Gastroesophageal sphincter (tissue), 4 donors: ENCODE measurements around the gene KATNA1. TPM values are rescaled to one million over a fixed set of nuclear protein-coding genes. Genes with fewer than 3 reads are reported as not detected.

ENCODE experiments used
- ATAC-seq: fragments of 150-250 bp; one replicate; pipeline ENCODE4 v1.9.1; 2016; ENCODE audit warnings: mild to moderate bottlenecking, moderate library complexity
- H3K27ac ChIP-seq, 4 donors: fragments of 200-600 bp; sonication (generic) in 3 of 4; 1 replicate in 3 of 4; 2 replicates in 1 of 4; pipeline ENCODE4 v1.5.1; 2016 to 2019
- H3K27me3 ChIP-seq: fragments of 200-600 bp; sonication (generic); one replicate; pipeline ENCODE4 v1.5.1; 2019
- H3K36me3 ChIP-seq, 2 donors: fragments of 200-600 bp; sonication (generic); one replicate each; pipeline ENCODE4 v1.5.1; 2019; ENCODE audit warnings: control low read depth in 1 of 2
- H3K4me1 ChIP-seq, 3 donors: fragments of 200-600 bp; sonication (generic); 1 replicate in 2 of 3; 2 replicates in 1 of 3; pipeline ENCODE4 v1.5.1; 2016 to 2019; ENCODE audit warnings: control low read depth in 2 of 3
- H3K4me3 ChIP-seq, 2 donors: fragments of 200-600 bp; sonication (generic); one replicate each; pipeline ENCODE4 v1.5.1; 2019; ENCODE audit warnings: mild to moderate bottlenecking in 1 of 2, moderate library complexity in 1 of 2
- H3K9me3 ChIP-seq, 3 donors: fragments of 200-600 bp; sonication (generic); one replicate each; pipeline ENCODE4 v1.5.1; 2017 to 2019; ENCODE audit warnings: control low read depth in 2 of 3
- CTCF ChIP-seq, 4 experiments: fragments of 200-600 bp in 2 of 4; fragments of 450-650 bp in 2 of 4; sonication (generic) in 1 of 4; IDR thresholded peaks; one replicate each; pipeline ENCODE4 v1.5.1; 2017 to 2019; ENCODE audit warnings: antibody characterized with exemption in 4 of 4, mild to moderate bottlenecking in 2 of 4, moderate library complexity in 2 of 4
- EP300 ChIP-seq: sonication (generic); formaldehyde crosslinking; IDR thresholded peaks from one replicate; pipeline ENCODE4 v1.6.1; 2017; ENCODE audit warnings: antibody characterized with exemption, mild to moderate bottlenecking
- POLR2A ChIP-seq, 2 donors: fragments of 450-650 bp; IDR thresholded peaks; one replicate each; pipeline ENCODE4 v1.6.1; 2017; ENCODE audit warnings: antibody characterized with exemption in 2 of 2, mild to moderate bottlenecking in 2 of 2, moderate library complexity in 1 of 2
- POLR2AphosphoS5 ChIP-seq: sonication (generic); formaldehyde crosslinking; IDR thresholded peaks from one replicate; pipeline ENCODE4 v1.6.1; 2017; ENCODE audit warnings: antibody characterized with exemption
- WGBS, 2 donors: methylation state at CpG; one replicate each; pipeline ENCODE4 v1.1.5; 2018; ENCODE audit warnings: low coverage in 1 of 2; 5-methylcytosine and 5-hydroxymethylcytosine counted together
- total RNA-seq, 4 donors: library from RNA; depleted of rRNA; stranded (reverse); fragments of >200 nt; gene quantifications; one replicate each; pipeline ENCODE4 v1.1.0, GENCODE V29; 2016

KATNA1 gene
- total RNA-seq, 4 donors from 2014 or later: 17.5 to 25.5 (median 21.1) TPM

- H3K27ac ChIP-seq: no peak overlapping the region
- peaks cover 0 to 53% of the 10 kb centered on the region in 2 donors for H3K36me3 ChIP-seq
- no peak for ATAC-seq
These were observed 32.7 kb downstream of the KATNA1 start for GRCh38 chr6:149615805-149616204.

GRCh38 chr6:149614337-149614736, 34.2 kb downstream of the KATNA1 start:
- H3K27ac ChIP-seq: no peak overlapping the region
- H3K9me3 ChIP-seq: peaks cover 0 to 13% (median 0%) of the 10 kb centered on the region in 3 donors
- TF ChIP-seq POLR2A (IDR thresholded peaks at IDR 0.05): no peak
- TF ChIP-seq POLR2AphosphoS5: no peak
- TF ChIP-seq CTCF (IDR thresholded peaks at IDR 0.05): no peak
- no peak for TF ChIP-seq EP300
- peaks cover 0 to 38% of the 10 kb centered on the region in 2 donors for H3K36me3 ChIP-seq
- H3K4me1 ChIP-seq: no peaks in the 10 kb centered on the region
- WGBS, 2 donors: 89 to 92% methylated on average over 3 to 4 of the region's 4 CpGs
- H3K4me3 ChIP-seq: no peak overlapping the region
- no peak for ATAC-seq
- H3K27me3 ChIP-seq: no peaks in the 10 kb centered on the region

More at GRCh38 chr6:149615805-149616204, 32.7 kb downstream of the KATNA1 start:
- 39 to 53% methylated on average over 5 of the region's 5 CpGs for WGBS, 2 donors
- peaks cover 0 to 13% (median 0%) of the 10 kb centered on the region in 3 donors for H3K9me3 ChIP-seq
- H3K27me3 ChIP-seq: no peaks in the 10 kb centered on the region
- TF ChIP-seq POLR2A (IDR thresholded peaks at IDR 0.05) (no peak), EP300 (no peak), CTCF (IDR thresholded peaks at IDR 0.05) (no peak), POLR2AphosphoS5 (no peak)
- no peak overlapping the region for H3K4me3 ChIP-seq
- no peaks in the 10 kb centered on the region for H3K4me1 ChIP-seq

- TF ChIP-seq POLR2AphosphoS5: no peak
- TF ChIP-seq POLR2A (IDR thresholded peaks at IDR 0.05): no peak
- no peak for TF ChIP-seq CTCF (IDR thresholded peaks at IDR 0.05)
- no peak for TF ChIP-seq EP300
- WGBS, 2 donors: 100% methylated on average over 1 to 2 of the region's 7 CpGs
- Histone ChIP-seq H3K27me3 (no peaks in the 10 kb centered on the region), H3K27ac (no peak overlapping the region), H3K36me3 (peaks cover 0 to 16% of the 10 kb centered on the region in 2 donors), H3K4me3 (no peak overlapping the region), H3K4me1 (no peaks in the 10 kb centered on the region), H3K9me3 (peaks cover 0 to 5% (median 0%) of the 10 kb centered on the region in 3 donors)
- ATAC-seq: no peak
These were observed 40.0 kb downstream of the KATNA1 start for GRCh38 chr6:149608381-149608982.

GRCh38 chr6:149600508-149600907, 48.0 kb downstream of the KATNA1 start:
- no peak overlapping the region for H3K27ac ChIP-seq
- TF ChIP-seq EP300 (no peak), POLR2AphosphoS5 (no peak), CTCF (IDR thresholded peaks at IDR 0.05) (no peak), POLR2A (IDR thresholded peaks at IDR 0.05) (no peak)
- H3K4me3 ChIP-seq: no peak overlapping the region
- H3K36me3 ChIP-seq: peaks cover 0 to 72% of the 10 kb centered on the region in 2 donors
- H3K9me3 ChIP-seq: no peaks in the 10 kb centered on the region
- WGBS, 2 donors: 93 to 100% methylated on average over 3 to 4 of the region's 4 CpGs
- no peaks in the 10 kb centered on the region for H3K4me1 ChIP-seq
- ATAC-seq: no peak
- H3K27me3 ChIP-seq: no peaks in the 10 kb centered on the region

GRCh38 chr6:149593408-149593807, 55.1 kb downstream of the KATNA1 start:
- no peak overlapping the region for H3K27ac ChIP-seq
- no peak for ATAC-seq
- H3K9me3 ChIP-seq: no peaks in the 10 kb centered on the region
- H3K36me3 ChIP-seq: peaks cover 0 to 97% of the 10 kb centered on the region in 2 donors
- 100% methylated on average over 1 of the region's 1 CpG for WGBS, 2 donors
- no peak for TF ChIP-seq POLR2A (IDR thresholded peaks at IDR 0.05)
- TF ChIP-seq POLR2AphosphoS5: no peak
- TF ChIP-seq EP300: no peak
- H3K4me1 ChIP-seq: no peaks in the 10 kb centered on the region
- no peak overlapping the region for H3K4me3 ChIP-seq
- no peaks in the 10 kb centered on the region for H3K27me3 ChIP-seq
